ENCODE data around the gene FOXL1. TPM values are rescaled to one million over a fixed set of nuclear protein-coding genes. Genes with fewer than 3 reads are reported as not detected.

The FOXL1 gene
- total and polyA plus RNA-seq, 9 of the 15 experiments (the other 6 are each of a cell fraction or from before 2014, with no cell fraction given), result not detected

DNA sequence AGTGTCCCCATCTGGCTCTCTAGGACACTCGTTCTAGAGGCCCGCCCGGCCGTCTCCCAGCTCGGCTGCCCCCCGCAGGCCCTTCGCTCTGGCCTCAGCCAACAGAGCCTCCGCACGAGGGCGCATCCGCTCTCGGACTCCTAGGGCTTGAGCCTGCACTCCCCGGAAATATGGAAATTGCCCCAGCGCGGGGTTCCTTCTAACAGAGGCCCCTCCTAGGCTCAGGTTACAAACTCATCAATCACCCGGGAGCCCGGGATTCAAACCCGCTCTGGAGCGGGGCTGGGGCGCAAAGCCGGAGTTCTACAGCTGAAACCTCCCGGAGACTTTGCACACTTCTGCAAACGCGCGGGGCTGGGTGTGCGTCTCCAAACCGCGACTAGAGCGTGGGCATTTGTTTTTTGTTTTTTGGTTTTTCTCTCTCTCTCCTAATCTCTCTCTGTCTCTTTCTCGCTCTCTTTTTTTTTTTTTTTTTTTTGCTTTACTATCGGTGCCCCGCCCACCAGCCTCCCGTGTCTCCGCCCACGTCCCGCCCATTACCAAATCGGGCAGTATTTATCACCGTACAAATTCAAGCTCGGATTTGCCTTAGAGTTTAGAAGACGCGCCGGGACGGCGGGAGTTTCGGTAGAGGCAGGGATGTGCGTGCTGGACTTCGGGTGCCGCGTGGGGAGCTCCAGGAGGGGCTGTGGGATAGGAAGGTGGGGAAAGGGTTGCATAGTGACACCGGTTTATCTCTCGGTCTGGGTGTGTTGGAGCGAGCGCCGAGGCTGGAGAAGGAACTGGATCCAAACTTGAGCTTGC lies 2.4 kb upstream of the FOXL1 start (continued):
- TF ChIP-seq ZNF512 (tag; IDR thresholded peaks at IDR 0.05) (0 out of 2 replicates have a peak, but pooled peaks have one; percentile 18), L3MBTL2 (IDR thresholded peaks at IDR 0.05) (peak; percentile 38; the same call in 1 of the 2 replicates), POLR2AphosphoS5 (IDR thresholded peaks at IDR 0.05; ENCODE audit: control insufficient read depth, insufficient read depth, low read depth, low read length) (no peak), MEIS2 (IDR thresholded peaks at IDR 0.05; ENCODE audit: partially characterized antibody) (peak; percentile 98), VEZF1 (CRISPR knock-in tag; IDR thresholded peaks at IDR 0.05) (peak; percentile 74), MIER1 (IDR thresholded peaks at IDR 0.05; ENCODE audit: low read depth) (0 out of 2 replicates have a peak, but pooled peaks have one; percentile 28), SOX6 (IDR thresholded peaks at IDR 0.05) (peak; percentile 18; the same call in 1 of the 2 replicates), ZFP36 (IDR thresholded peaks at IDR 0.05; ENCODE audit: low read depth, low read length, partially characterized antibody) (peak; percentile 7), HMG20B (CRISPR knock-in tag; IDR thresholded peaks at IDR 0.05) (no peak), CXXC5 (CRISPR knock-in tag; IDR thresholded peaks at IDR 0.05) (peak; percentile 59), MAZ (CRISPR knock-in tag; conservative IDR thresholded peaks at IDR 0.05 in 1 of 2, IDR thresholded peaks at IDR 0.05 in 1 of 2) (peak in 1 of 2 experiments; percentile 84; a peak in 2 of 4 replicates), PREB (CRISPR knock-in tag; IDR thresholded peaks at IDR 0.05) (0 out of 2 replicates have a peak, but pooled peaks have one; percentile 36), ZEB2 (IDR thresholded peaks at IDR 0.05) (0 out of 2 replicates have a peak, but pooled peaks have one; percentile 44), RB1 (IDR thresholded peaks at IDR 0.05; ENCODE audit: low read depth) (peak; percentile 41; the same call in 1 of the 2 replicates), EP300 (IDR thresholded peaks at IDR 0.05; ENCODE audit: low read length) (peak; percentile 42; the same call in 1 of the 2 replicates)
- TF ChIP-seq, protein P1, sequence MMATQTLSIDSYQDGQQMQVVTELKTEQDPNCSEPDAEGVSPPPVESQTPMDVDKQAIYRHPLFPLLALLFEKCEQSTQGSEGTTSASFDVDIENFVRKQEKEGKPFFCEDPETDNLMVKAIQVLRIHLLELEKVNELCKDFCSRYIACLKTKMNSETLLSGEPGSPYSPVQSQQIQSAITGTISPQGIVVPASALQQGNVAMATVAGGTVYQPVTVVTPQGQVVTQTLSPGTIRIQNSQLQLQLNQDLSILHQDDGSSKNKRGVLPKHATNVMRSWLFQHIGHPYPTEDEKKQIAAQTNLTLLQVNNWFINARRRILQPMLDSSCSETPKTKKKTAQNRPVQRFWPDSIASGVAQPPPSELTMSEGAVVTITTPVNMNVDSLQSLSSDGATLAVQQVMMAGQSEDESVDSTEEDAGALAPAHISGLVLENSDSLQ (IDR thresholded peaks at IDR 0.05), result peak; percentile 95
- TF ChIP-seq, protein P2, sequence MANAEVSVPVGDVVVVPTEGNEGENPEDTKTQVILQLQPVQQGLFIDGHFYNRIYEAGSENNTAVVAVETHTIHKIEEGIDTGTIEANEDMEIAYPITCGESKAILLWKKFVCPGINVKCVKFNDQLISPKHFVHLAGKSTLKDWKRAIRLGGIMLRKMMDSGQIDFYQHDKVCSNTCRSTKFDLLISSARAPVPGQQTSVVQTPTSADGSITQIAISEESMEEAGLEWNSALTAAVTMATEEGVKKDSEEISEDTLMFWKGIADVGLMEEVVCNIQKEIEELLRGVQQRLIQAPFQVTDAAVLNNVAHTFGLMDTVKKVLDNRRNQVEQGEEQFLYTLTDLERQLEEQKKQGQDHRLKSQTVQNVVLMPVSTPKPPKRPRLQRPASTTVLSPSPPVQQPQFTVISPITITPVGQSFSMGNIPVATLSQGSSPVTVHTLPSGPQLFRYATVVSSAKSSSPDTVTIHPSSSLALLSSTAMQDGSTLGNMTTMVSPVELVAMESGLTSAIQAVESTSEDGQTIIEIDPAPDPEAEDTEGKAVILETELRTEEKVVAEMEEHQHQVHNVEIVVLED (CRISPR knock-in tag; IDR thresholded peaks at IDR 0.05), result no peak

Measured in K562 (cell line).